Suprapubic skin (tissue), 3 donors: ENCODE results near the gene PTPRS.

Source experiments
- POLR2A ChIP-seq, 2 donors: fragments of 450-650 bp; IDR thresholded peaks; one replicate each; pipeline ENCODE4 v1.6.1; 2017; ENCODE audit warnings: antibody characterized with exemption in 2 of 2, mild to moderate bottlenecking in 2 of 2, moderate library complexity in 2 of 2
- TF ChIP-seq, protein P1 (sequence below), 2 donors: fragments of 200-600 bp in 1 of 2; fragments of 450-650 bp in 1 of 2; sonication (generic) in 1 of 2; IDR thresholded peaks; one replicate each; pipeline ENCODE4 v1.5.1; 2016 to 2019; ENCODE audit warnings: antibody characterized with exemption in 2 of 2, mild to moderate bottlenecking in 1 of 2, moderate library complexity in 1 of 2

DNA sequence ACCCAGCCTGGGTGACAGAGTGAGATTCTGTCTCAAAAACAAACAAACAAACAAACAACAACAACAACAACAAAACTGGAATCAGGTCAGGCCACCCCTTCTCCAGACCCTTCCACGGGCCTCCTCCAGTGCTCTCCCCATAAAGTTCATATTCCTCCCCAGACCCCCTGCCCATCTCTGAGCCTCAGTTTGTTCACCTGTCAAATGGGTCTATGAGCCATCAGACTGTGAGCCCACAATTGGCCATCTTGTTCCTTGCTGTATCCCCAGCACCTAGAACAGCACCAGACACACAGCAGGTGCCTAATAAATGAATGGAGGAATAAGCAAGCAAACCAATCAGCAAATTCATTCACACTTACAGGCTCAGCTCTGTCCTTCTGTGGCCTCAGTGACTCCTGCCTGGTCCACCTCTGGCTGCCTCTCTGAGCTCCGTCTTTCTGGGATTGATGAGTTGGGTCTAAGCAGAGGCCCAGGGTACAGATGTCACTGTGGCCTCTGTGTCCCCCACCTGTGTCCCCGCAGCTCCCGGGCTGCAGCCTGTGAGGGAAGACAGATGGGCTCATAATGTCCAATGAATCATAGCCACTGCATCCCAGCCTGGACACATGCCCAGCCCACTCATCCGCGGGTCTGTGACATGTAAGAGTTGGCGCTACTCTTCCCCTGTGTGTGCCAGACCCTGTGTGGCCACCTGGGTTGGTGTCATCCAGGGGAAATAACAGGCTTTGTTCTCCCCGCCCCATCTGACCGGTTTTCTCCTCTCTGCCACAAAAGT, 19.6 kb upstream of the PTPRS start:
- TF ChIP-seq, protein P1, sequence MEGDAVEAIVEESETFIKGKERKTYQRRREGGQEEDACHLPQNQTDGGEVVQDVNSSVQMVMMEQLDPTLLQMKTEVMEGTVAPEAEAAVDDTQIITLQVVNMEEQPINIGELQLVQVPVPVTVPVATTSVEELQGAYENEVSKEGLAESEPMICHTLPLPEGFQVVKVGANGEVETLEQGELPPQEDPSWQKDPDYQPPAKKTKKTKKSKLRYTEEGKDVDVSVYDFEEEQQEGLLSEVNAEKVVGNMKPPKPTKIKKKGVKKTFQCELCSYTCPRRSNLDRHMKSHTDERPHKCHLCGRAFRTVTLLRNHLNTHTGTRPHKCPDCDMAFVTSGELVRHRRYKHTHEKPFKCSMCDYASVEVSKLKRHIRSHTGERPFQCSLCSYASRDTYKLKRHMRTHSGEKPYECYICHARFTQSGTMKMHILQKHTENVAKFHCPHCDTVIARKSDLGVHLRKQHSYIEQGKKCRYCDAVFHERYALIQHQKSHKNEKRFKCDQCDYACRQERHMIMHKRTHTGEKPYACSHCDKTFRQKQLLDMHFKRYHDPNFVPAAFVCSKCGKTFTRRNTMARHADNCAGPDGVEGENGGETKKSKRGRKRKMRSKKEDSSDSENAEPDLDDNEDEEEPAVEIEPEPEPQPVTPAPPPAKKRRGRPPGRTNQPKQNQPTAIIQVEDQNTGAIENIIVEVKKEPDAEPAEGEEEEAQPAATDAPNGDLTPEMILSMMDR (IDR thresholded peaks at IDR 0.05): no peak
- TF ChIP-seq POLR2A (IDR thresholded peaks at IDR 0.05): no peak
